HG03045 (cell line): Measurements from ENCODE around the gene COL10A1.

Source experiments
- ATAC-seq: cut with Tn5 transposase; IDR thresholded peaks from one replicate; pipeline ENCODE4 v1.9.1; 2021; ENCODE audit warnings: mild to moderate bottlenecking, moderate library complexity; ENCODE audit not compliant: unreplicated experiment

COL10A1 gene

DNA sequence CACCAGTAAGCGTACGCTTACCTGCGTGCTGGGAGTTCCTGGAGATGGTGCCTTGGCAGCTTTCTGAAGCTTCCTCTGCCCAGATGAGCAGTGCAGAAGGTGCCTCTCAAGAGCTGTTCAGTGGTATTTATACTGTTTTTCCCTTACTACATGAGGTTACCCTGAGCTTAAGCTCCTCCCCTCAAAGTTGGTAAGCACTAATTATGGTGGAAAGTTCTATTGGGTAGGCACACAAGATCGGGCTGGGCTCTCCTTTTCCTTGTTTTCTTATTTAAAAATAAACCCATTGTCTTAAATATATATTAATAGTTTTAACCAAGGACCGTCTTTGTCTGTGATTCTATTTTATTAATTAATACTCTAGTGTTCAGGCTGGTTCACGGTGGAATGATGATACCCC is at the start of gene COL10A1:
Gene COL10A1 (minus strand): TSS at position 101 of the 400 bp plus-strand sequence. CDS start 640 bp downstream, outside the sequence.
- no peak for ATAC-seq

DNA sequence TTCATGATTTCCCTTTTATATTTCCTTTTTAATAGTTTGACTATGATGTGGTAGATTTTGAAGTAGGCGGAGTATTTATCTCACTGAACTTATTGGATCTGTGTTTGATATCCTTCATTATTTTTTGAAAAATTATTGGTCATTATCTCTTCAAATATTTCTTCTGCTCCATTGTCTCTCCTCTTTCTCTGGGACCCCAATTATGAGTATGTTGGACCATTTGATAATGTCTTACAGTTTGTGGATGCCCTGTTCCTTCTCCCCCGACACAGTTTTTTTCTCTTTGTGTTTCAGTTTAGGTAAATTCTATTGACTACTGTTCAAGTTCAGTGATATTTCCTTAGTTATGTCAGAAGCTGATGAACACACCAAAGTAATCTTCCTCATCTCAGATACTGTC is 49.4 kb upstream of the COL10A1 start:
- ATAC-seq, result no peak

DNA sequence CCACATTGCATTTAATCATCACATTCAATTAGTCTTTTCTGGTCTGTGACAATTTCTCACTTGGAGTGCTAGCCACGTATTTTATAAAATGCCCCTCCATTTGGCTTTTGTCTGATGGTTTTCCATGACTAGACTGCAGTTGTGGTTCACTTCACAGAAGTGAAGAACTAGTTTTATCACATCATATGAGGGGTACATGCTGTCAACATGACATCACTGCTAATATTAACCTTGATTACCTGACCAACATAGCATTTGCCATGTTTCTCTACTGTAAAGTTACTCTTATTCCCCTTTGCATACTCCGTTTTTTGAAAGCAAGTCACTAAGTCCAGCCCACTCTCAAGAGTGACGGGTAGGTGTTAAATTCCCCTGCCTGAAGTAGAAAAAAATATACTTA is 48.0 kb upstream of the COL10A1 start:
- ATAC-seq, result no peak

DNA sequence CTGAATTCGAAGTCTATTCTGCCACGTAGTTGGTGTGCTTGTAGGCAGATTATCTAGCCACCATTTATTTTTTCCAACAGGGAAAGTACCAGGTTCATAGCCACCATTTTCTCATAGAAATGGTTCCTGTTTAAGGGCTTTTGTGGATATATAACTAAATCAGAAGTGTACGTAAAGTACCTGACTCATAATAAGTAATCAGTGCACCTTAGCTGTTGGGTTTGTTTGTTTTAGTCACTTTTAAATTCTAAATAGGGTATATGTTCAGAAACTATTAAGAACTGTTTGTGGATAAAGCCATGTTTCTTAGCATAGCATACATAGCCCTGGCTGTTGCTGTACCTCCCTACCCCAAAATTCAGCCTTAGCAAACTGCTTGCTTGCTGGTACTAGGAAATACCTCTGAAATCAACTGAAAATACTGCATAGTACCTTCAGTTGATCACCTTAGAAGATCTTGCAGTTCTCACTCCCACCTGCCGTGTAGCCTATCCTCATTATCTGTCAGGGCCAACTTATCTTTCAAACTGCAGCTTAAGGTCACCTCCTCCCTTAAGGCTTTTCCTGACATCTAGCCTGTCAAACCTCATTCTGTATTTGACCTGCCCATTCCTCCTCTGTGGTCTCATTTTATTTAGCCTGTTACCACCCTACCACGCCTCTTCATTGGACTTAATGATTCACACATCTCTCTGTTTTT is 44.6 kb upstream of the COL10A1 start:
- no peak for ATAC-seq

DNA sequence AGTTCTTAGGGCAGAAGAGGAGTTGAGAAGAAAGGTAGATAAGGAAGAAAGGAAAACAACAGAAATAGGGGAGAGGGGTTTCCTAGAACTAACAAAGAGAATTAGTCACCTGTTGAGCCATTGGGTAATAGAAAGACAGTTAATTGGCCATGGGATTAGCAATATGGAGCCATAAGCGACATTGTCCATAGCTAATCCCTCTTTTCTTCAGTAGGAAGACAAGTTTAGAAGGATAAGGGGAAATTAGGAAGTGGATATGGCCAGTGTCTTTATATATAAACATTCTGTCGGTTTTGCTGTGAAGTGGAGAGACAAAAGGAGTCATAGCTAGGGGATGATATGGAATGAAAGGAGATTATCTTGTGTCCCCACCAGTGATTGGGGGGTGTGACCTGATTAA is 43.9 kb upstream of the COL10A1 start:
- ATAC-seq, result no peak

DNA sequence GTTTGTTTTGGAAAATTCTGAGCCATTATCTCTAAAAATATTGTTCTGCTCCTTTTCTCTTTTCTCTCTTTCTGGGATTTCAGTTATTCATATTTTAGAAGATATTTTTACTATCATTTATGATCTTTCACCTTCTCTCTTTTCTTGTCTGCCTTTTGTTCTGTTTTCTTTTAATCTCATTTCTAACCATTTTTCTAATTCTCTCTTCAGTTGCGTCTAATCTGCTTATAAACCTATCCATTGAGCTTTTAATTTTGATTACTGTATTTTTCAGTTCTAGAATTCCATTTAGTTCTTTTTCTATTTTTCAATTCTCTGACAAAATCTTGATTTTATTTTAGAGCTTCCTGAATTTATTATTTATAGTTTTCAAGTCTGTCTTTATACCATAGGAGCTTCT is 42.2 kb upstream of the COL10A1 start:
- ATAC-seq, result no peak

DNA sequence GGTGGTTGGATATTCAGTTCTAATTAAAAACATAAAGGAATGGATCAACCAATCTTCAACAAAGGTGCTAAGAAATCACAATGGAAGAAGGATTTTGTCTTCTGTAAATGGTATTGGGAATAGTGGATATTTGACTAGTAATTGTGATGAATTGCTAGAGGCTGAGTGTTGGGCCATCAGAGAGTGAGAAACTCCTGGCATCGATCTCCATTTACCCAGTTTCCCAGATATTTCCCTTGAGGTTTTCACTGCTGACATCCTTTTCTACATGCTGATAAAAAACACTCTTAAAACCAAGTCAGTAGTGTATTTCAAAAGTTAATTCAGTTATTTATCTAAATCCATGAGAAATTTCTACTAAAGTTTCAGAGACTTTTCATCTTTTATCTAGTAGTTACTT is 40.4 kb upstream of the COL10A1 start:
- no peak for ATAC-seq

DNA sequence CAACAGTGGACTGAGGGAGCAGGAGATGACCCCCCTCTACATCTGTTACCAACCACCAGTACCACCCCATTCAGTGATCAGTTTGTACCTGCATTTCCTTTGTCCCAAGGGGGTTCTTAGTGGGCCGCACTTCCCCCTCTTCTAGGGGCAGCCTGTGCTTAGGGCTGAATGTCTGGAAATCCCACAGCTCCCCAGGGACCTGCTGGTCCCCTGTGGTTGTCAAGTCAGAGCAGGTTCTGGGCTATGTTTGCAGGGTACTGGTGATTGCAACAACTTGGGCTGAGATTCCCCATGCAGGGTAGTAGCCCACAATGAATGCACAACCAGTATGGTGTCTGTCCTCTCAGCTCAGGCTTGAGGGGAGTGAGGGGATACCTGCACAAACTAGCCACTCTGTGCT is 39.7 kb upstream of the COL10A1 start:
- no peak for ATAC-seq

DNA sequence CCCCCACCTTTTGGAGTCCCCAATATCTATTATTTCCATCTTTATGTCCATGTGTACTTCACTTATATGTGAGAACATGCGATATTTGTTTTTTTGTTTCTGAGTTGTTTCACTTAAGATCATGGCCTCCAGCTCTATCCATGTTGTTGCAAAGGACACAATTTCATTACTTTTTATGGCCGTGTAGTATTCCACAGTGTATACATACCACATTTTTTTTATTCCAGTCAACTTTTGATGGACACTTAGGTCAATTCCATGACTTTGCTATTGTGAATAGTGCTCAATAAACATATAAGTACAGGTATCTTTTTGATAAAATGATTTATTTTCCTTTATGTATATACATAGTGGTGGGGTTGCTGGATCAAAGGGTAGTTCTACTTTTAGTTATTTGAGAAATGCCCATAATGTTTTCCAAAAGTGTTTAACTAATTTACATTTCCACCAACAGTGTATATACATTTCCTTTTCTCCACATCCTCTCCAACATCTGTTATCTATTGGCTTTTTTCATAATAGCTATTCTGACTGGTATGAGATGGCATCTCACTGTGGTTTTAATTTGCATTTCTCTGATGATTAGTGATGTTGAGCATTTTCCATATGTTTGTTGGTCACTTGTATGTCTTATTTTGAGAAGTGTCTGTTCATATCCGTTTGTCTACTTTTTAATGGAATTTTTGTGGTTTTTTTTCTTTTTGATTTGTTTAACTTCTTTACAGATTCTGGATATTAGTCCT is 34.0 kb upstream of the COL10A1 start:
- ATAC-seq, result no peak

DNA sequence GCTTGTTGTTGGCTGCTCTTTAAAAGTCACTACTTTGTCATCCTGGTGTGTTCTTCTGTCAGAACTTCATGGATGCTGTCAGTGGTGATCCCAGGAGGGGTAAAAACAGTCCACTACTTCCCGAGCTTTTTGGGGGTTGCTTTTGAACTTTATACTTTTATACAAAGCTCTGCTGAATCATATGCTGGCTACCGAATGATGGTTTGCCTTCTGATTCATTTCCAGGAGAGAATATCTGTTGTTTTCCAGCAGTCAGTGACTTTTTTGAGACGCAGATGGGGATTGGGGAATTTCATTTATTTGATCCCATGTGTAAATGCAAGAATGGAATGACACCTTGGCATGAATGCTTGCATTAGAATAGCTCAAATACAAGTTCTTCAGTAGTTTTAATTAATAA is 32.7 kb upstream of the COL10A1 start:
- no peak for ATAC-seq

DNA sequence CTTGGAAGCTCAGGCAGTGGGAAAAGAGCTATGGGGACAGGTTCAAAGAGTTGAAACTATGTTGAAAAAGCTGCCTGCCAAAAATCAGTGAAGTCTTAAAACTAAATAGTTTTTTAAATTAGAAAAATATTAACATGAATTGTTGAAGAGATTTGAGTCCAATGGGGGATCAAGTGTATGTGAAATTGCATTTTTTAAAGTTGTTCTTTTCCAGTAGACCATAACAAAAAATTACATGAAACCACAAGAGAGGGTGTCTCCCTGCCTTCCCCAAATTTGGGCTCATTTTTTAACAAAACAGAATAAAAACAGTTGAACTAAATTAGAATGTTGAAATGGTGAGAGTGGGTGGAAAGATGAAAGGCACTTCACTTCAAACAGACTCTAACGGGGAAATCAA is 31.5 kb upstream of the COL10A1 start:
- ATAC-seq, result no peak

DNA sequence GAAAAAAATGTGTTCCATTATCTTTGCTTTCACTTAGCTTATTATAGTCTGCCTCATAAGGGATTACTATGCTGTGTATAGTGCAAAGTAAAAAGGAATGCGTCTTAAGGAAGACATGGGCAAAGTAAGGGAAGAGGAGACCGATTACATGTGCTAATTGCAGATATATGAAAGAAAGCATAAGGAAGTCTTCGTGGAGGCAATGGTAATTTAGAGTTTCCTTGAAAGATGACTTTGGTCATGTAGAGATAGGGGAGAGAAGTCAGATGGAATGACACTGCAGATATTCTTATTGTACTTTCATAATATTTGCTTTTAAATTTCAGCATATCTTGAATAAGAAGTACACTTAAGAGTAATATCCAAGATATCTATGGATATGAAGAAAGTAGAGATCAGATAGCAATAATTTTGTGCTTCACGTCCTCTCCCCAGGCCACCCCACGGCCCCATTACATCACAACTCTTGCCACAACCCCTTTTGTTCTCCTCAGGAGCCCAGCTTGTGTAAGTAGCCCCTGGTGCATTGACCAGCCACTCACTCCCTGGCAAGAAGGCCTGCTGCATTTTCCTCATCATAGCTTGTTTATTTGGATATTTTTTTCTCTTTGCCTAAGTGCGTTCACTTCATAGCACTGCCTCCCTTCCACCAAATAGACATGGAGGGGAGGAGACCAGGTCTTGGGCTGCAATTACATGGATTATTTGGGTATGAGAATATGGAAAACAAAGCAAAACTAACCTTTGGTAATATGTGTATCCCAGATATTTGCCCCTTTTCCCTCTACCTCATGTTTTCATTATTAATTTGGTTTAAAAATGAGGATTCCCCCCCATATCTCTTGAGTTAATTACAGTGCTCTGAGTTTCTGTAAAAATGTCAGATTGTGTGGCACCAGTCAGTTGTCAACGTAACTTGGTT is 30.7 kb upstream of the COL10A1 start:
- ATAC-seq, result no peak

DNA sequence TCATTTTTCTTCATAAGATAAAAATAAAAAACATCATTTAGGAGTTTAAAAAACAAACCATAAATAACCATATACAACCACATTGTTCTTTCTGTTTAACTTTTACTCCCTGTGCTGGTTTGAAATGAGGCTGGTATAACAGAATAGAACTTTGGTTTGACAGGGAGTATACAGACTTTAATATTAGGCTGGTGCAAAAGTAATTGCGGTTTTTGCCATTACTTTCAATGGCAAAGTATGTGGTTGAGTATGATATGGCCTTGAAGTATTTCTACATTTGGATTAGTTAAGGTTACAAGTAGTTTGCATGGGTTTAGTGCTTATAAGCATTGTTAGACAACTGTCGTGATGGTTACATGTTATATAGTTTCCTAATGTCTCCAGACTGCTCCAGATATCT is 29.0 kb upstream of the COL10A1 start:
- ATAC-seq, result no peak

DNA sequence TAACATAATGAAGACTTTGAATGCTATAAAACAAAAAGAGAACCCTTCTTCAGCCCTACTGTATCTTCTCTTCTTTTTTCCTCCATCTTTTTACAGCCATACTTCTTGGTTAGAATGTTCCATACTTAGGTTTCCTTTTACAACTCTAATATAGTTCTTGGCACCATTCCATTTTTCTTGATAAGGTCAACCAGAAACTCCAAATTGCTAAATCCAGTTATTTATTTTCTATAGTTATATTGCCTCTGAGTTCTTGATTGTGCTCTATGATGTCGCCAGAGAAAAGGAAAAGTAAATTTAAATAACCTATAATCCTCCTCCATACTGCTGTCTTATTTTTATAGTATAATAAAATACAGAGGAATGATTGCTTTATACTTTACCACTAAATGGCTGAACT is 26.7 kb upstream of the COL10A1 start:
- no peak for ATAC-seq

DNA sequence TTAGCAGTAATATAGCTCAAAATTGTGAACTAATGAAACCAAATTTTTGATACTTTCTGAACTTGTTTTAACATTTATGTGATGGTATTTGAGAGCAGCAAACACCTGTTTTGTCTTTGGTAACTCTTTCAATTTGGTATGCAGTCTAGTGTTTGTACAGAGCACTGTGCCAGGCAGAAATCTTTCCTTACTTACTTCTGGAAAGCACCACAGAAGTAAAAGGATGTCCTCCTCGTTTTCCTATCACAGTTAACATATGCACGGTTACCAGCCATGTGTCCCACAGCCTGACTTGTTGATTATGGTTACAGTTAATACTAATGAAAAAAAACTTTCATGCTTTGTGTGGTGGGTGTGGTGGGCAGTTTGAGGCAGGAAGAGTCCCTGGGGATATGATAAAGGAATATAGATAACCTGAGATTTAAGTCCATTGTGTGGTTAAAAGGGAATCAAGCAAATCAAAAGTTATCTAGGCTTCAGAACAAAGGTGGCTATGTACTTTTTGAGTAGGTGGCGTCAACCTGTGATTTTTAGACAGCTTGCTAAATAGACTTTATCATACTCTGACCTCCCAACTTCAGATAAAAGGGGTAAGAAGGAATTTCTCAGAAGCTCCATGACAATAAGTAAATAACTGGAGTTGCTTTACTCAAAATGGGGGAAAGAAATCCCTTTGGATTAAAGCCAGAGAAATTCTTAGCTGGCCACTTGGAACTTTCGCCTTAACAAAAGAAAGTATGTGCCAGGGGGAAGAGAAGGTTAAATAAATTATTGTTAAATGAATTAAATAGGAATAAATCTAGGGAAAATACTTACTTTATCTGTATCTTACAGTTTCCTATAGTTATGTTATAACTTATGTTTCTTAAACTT is 20.1 kb upstream of the COL10A1 start:
- no peak for ATAC-seq

DNA sequence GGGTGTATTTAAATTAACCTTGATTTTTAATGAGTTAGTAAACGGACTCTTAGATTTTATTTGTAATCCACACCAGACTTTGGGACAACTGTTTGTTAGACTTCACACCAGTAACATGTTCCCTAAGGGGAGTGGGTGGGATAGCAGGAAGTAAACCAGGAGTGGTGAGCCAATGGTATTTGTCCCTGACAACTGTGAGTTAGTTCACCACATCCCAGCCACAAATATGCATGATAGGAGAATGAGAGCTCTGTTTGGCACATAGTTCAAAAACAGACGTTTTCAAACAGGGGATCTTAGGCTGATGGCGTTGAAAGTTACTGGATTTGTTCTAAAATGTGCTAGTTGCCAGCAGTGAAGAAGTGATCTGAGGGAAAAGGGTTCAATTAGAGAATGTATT is 18.7 kb upstream of the COL10A1 start:
- ATAC-seq, result no peak

DNA sequence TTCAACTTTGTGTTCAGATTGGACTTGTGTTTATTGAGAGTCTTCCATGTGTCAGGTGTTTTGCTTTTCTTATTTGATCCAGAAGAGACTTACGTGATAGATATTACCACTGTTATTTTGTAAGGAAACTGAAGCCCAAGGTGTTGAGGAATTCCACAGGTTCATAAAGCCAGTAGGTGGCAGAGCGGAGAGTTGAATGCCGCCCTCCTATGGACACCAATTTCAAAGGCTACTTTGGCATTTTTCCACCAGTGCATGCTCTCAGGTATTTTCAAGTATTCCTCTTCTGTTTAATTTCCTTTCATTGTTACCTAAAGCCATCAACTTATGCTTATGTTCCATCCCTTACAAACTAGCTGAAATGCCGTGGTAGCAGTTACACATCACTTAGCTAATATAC is 14.0 kb upstream of the COL10A1 start:
- ATAC-seq, result no peak

DNA sequence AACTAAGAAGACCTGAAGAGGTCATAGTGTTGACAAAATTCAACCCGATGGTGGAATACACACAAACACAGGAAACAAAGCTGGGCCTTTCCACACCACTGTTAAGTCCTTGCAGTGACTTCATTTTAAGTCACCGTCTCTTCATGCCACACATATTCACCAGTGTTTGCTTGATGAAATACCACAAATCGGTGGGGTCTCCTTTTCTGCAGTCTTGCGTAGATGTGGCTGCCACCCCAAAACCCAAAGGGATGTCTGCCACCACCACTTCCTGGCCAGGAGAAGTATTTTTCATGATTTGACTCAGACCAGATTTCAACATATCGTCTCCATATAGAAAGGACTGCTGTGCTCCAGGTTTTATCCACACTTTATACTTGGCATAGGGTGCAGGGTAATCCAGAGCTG is 11.0 kb upstream of the COL10A1 start:
- no peak for ATAC-seq

DNA sequence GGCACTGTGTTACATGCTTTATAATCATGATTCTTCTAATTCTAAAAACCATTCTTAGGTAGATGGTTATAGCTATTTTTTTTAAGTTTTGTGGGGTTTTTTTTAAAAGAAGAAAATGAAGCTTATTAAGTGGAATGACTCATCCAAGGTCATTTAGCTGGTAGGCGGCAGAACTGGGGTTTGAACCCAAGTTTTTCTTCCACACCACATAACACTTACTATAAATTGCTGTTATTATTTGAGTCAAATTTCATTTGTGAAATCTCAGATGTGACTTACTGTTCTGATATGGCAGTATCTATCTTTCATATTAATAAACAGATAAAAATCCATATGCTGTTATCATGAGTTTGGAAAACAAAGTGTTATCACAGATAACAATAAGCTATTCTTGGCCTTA is 10.4 kb upstream of the COL10A1 start:
- no peak for ATAC-seq

DNA sequence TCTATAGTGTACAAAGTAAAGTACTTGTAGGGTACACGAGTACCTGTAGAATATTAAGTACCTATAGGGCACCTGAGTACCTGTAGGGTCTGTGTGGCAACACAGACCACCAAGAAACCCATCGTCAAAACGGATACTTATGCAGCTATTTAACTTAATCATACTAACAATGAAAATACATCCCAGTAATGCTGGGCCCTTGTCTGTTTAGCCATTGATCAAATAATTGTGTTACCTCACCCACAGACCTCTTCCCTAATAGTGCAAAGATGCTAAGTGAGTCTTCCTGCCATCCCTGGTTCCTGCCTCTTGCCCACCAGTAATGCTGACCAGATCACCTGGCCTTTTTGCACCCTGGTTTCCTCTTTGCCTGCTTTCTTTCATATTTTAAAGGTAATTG is 7.5 kb upstream of the COL10A1 start:
- ATAC-seq, result no peak
